ENCODE data around the gene SNCG.
"Not testable (repeated sequence)": the region's sequence is repeated elsewhere in the genome, so short reads cannot be mapped to it uniquely, and the experiment has no call there.

- not testable (repeated sequence) for TF ChIP-seq CTCF (conservative IDR thresholded peaks at IDR 0.05 in 1 of 2, IDR thresholded peaks at IDR 0.05 in 1 of 2; ENCODE audit: extremely low read depth in 1 of 2, insufficient read depth in 1 of 2, low read depth in 1 of 2, low read length in 2 of 2); EZH2 (IDR thresholded peaks at IDR 0.05; ENCODE audit: borderline replicate concordance, low read length)
Observed at GRCh38 chr10:87007674-87008073, 49.3 kb downstream of the SNCG start.
